ENCODE measurements around the gene PCSK5. TPM values are rescaled to one million over a fixed set of nuclear protein-coding genes. Genes with fewer than 3 reads are reported as not detected.

Gene PCSK5
- total RNA-seq, 1 experiment from 2014 or later: 7.5 TPM

GRCh38 chr9:76330034-76330433, 439.6 kb downstream of the PCSK5 start:
- DNase-seq: no peak
- Histone ChIP-seq H2AFZ (ENCODE audit: low read length) (no peak overlapping the region), H3T11ph (ENCODE audit: low read length) (no peak overlapping the region), H2BK20ac (ENCODE audit: low read depth, low read length, poor library complexity, severe bottlenecking) (no peak overlapping the region), H3K9me3 (ENCODE audit: control insufficient read depth, low read depth, low read length) (no peaks in the 10 kb centered on the region), H3K18ac (ENCODE audit: insufficient read length, low read depth, low read length) (no peak overlapping the region), H3K27ac (ENCODE audit: insufficient read length, low read depth, low read length) (no peak overlapping the region), H4K20me1 (ENCODE audit: control insufficient read depth, insufficient read depth, insufficient read length) (no peaks in the 10 kb centered on the region), H3K23ac (ENCODE audit: insufficient read length, low read depth, low read length) (no peak overlapping the region), H3K56ac (ENCODE audit: insufficient read length, low read depth, low read length) (no peak overlapping the region), H4K91ac (ENCODE audit: insufficient read length, low read depth, low read length) (no peak overlapping the region), H3K79me2 (ENCODE audit: insufficient read depth, low read length) (no peaks in the 10 kb centered on the region), H2AK5ac (ENCODE audit: insufficient read length, low read length) (no peak overlapping the region), H2BK15ac (ENCODE audit: low read depth, low read length) (no peak overlapping the region), H3K9ac (ENCODE audit: extremely low read depth, insufficient read length, low read length) (no peak overlapping the region), H4K8ac (replicated peaks; ENCODE audit: insufficient read length, low read depth, low read length) (no peak overlapping the region), H3K79me1 (ENCODE audit: insufficient read depth, low read depth, low read length, poor library complexity, severe bottlenecking) (no peaks in the 10 kb centered on the region), H3K23me2 (ENCODE audit: insufficient read length, low read depth, low read length, poor library complexity, severe bottlenecking) (peaks cover 4% of the 10 kb centered on the region), H3K4me2 (ENCODE audit: insufficient read depth, insufficient read length, low read length) (no peak overlapping the region), H2BK12ac (ENCODE audit: insufficient read length, low read depth, low read length) (no peak overlapping the region), H4K5ac (ENCODE audit: insufficient read length, low read depth, low read length) (no peak overlapping the region), H3K14ac (ENCODE audit: insufficient read depth, low read length) (no peak overlapping the region), H3K4ac (ENCODE audit: low read depth, low read length) (no peak overlapping the region), H3K27me3 (ENCODE audit: insufficient read depth, low read length) (no peaks in the 10 kb centered on the region), H2BK120ac (ENCODE audit: low read depth, low read length, poor library complexity, severe bottlenecking) (no peak overlapping the region), H3K4me1 (ENCODE audit: insufficient read depth, low read length) (no peaks in the 10 kb centered on the region), H2BK5ac (ENCODE audit: insufficient read length, low read length) (no peak overlapping the region)
- Mint-ChIP-seq H3K27me3 (ENCODE audit: low read depth) (peaks cover 2% of the 10 kb centered on the region; the same call in 1 of the 2 replicates), H3K4me1 (peaks cover 0 to 5% of the 10 kb centered on the region in 2 experiments; a peak in 3 of 4 replicates), H3K27ac (no peak overlapping the region), H3K9me3 (peaks cover 0 to 3% of the 10 kb centered on the region in 2 experiments; a peak in 1 of 5 replicates), H3K4me3 (no peak overlapping the region), H3K36me3 (ENCODE audit: insufficient read depth in 1 of 3, low read depth in 3 of 3) (no peaks in the 10 kb centered on the region; a peak in 1 of 7 replicates)
- no CpG with 5 or more reads among the region's 1 CpG for WGBS (ENCODE audit: extremely low coverage, insufficient read length, low lambda C conversion rate)
- no peak for TF ChIP-seq CTCF (conservative IDR thresholded peaks at IDR 0.05)

Data from H9 (cell line).